ENCODE measurements around the gene PRKCE.

PRKCE gene

GRCh38 chr2:45837812-45838341, 186.4 kb downstream of the PRKCE start:
- Histone ChIP-seq H3K4me3 (ENCODE audit: low read depth, low read length) (no peak overlapping the region), H3K36me3 (no peaks in the 10 kb centered on the region), H3K27me3 (no peaks in the 10 kb centered on the region), H3K9me3 (no peaks in the 10 kb centered on the region), H3K4me1 (peaks cover 36% of the 10 kb centered on the region)
- no peak for DNase-seq
- no peak for TF ChIP-seq CTCF (IDR thresholded peaks at IDR 0.05; ENCODE audit: low read depth, low read length)

GRCh38 chr2:45839508-45840251, 188.2 kb downstream of the PRKCE start:
- Histone ChIP-seq H3K4me1 (peaks cover 33% of the 10 kb centered on the region), H3K36me3 (peaks cover 4% of the 10 kb centered on the region), H3K4me3 (ENCODE audit: low read depth, low read length) (no peak overlapping the region), H3K9me3 (no peaks in the 10 kb centered on the region), H3K27me3 (no peaks in the 10 kb centered on the region)
- no peak for TF ChIP-seq CTCF (IDR thresholded peaks at IDR 0.05; ENCODE audit: low read depth, low read length)
- DNase-seq, result no peak

- no peak for TF ChIP-seq CTCF (IDR thresholded peaks at IDR 0.05; ENCODE audit: low read depth, low read length)
- Histone ChIP-seq H3K36me3 (peaks cover 5% of the 10 kb centered on the region), H3K4me1 (peaks cover 32% of the 10 kb centered on the region), H3K4me3 (ENCODE audit: low read depth, low read length) (no peak overlapping the region), H3K27me3 (no peaks in the 10 kb centered on the region), H3K9me3 (no peaks in the 10 kb centered on the region)
- no peak for DNase-seq
Measured at GRCh38 chr2:45840481-45840880, 189.0 kb downstream of the PRKCE start.

- H3K27me3 ChIP-seq, result no peaks in the 10 kb centered on the region
- H3K9me3 ChIP-seq, result no peaks in the 10 kb centered on the region
- no peak overlapping the region for H3K4me3 ChIP-seq (ENCODE audit: low read depth, low read length)
- peaks cover 9% of the 10 kb centered on the region for H3K36me3 ChIP-seq
- no peak for DNase-seq
- H3K4me1 ChIP-seq, result peaks cover 32% of the 10 kb centered on the region
- TF ChIP-seq CTCF (IDR thresholded peaks at IDR 0.05; ENCODE audit: low read depth, low read length), result no peak
Measured at GRCh38 chr2:45841752-45842407, 190.4 kb downstream of the PRKCE start.

- Histone ChIP-seq H3K4me1 (peaks cover 32% of the 10 kb centered on the region), H3K4me3 (ENCODE audit: low read depth, low read length) (no peak overlapping the region), H3K36me3 (peaks cover 9% of the 10 kb centered on the region), H3K9me3 (no peaks in the 10 kb centered on the region), H3K27me3 (no peaks in the 10 kb centered on the region)
- TF ChIP-seq CTCF (IDR thresholded peaks at IDR 0.05; ENCODE audit: low read depth, low read length), result no peak
- no peak for DNase-seq
Measured at GRCh38 chr2:45843136-45843535, 191.7 kb downstream of the PRKCE start.

Data from BE2C (cell line).